Caco-2 (cell line): ENCODE data around the gene ATP6V0D1. TPM values are rescaled to one million over a fixed set of nuclear protein-coding genes. Genes with fewer than 3 reads are reported as not detected.

Source experiments
- BruUV-seq: library from RNA; stranded (reverse); fragments of 400-500 nt; replicated peaks from 2 replicates; lab custom pipeline; 2021; lab: Mats Ljungman, UMichigan
- CTCF ChIA-PET: fragments of 300-600 bp; sonication (Branson Sonifier 250); formaldehyde crosslinking; loops from one replicate; lab custom pipeline; 2022; ENCODE audit warnings: antibody characterized with exemption; lab: Charles Lee
- POLR2A ChIA-PET: fragments of 300-600 bp; sonication (Branson Sonifier 250); formaldehyde crosslinking; loops from one replicate; lab custom pipeline; 2022; ENCODE audit warnings: antibody characterized with exemption; lab: Charles Lee
- DNase-seq, 2 experiments: peaks; one replicate each; pipeline versions ENCODE4 v3.0.0 to v3.0.0-alpha.2; 2020 to 2022
- H3K27me3 ChIP-seq: replicated peaks from 2 replicates; pipeline ENCODE4 v1.6.0; 2011; ENCODE audit warnings: low read length; ENCODE audit not compliant: control insufficient read depth, insufficient read depth
- H3K36me3 ChIP-seq: 2 replicates; pipeline ENCODE4 v1.5.1; 2011; ENCODE audit warnings: low read length; ENCODE audit not compliant: control insufficient read depth, insufficient read depth
- H3K4me1 ChIP-seq: fragments of 250-450 bp; sonication (Bioruptor Pico); 2 replicates; pipeline ENCODE4 v1.5.1; 2020; ENCODE audit warnings: mild to moderate bottlenecking
- H3K4me3 ChIP-seq: 2 replicates; pipeline ENCODE4 v1.5.1; 2011; ENCODE audit warnings: low read depth, mild to moderate bottlenecking, control low read depth, low read length
- H3K9me3 ChIP-seq: fragments of 250-450 bp; sonication (Bioruptor Pico); 2 replicates; pipeline ENCODE4 v1.5.1; 2020; ENCODE audit warnings: mild to moderate bottlenecking, moderate library complexity
- H3K27ac Mint-ChIP-seq: one replicate; pipeline ENCODE4 v1.8.0; 2022; ENCODE audit warnings: mixed read lengths; ENCODE audit not compliant: unreplicated experiment
- H3K27me3 Mint-ChIP-seq: one replicate; pipeline ENCODE4 v1.8.0; 2022; ENCODE audit warnings: mixed read lengths; ENCODE audit not compliant: insufficient read depth, unreplicated experiment
- H3K36me3 Mint-ChIP-seq: one replicate; pipeline ENCODE4 v1.8.0; 2022; ENCODE audit warnings: mild to moderate bottlenecking, mixed read lengths; ENCODE audit not compliant: insufficient read depth, unreplicated experiment
- H3K4me1 Mint-ChIP-seq: one replicate; pipeline ENCODE4 v1.8.0; 2022; ENCODE audit warnings: low read depth, mixed read lengths; ENCODE audit not compliant: unreplicated experiment
- H3K4me3 Mint-ChIP-seq: one replicate; pipeline ENCODE4 v1.8.0; 2022; ENCODE audit warnings: mild to moderate bottlenecking, moderate library complexity, mixed read lengths; ENCODE audit not compliant: unreplicated experiment
- H3K9me3 Mint-ChIP-seq: one replicate; pipeline ENCODE4 v1.8.0; 2022; ENCODE audit warnings: mixed read lengths; ENCODE audit not compliant: unreplicated experiment
- intact Hi-C: fragments of 100-400 bp; cut with micrococcal nuclease; formaldehyde crosslinking; loops from one replicate; pipeline ENCODE4 v1.10.0; 2022; ENCODE audit not compliant: unreplicated experiment
- total RNA-seq: library from RNA; stranded (reverse); gene quantifications from 2 replicates; pipeline ENCODE4 v1.2.3, GENCODE V29; 2022
- TF ChIP-seq, protein P1 (sequence below), 2 experiments: fragments of 200-600 bp in 1 of 2; IDR thresholded peaks; 1 replicate in 1 of 2; 2 replicates in 1 of 2; pipeline versions ENCODE4 v1.5.1 to v1.8.0; 2011 to 2022; ENCODE audit warnings: antibody characterized with exemption in 1 of 2, control low read depth in 1 of 2, inconsistent platforms in 1 of 2, low read depth in 1 of 2, low read length in 1 of 2, mild to moderate bottlenecking in 1 of 2, moderate library complexity in 1 of 2; ENCODE audit not compliant: insufficient read depth in 1 of 2, severe bottlenecking in 1 of 2, unreplicated experiment in 1 of 2

ATP6V0D1 gene
- total RNA-seq, 1 experiment from 2014 or later = 110 TPM

DNA sequence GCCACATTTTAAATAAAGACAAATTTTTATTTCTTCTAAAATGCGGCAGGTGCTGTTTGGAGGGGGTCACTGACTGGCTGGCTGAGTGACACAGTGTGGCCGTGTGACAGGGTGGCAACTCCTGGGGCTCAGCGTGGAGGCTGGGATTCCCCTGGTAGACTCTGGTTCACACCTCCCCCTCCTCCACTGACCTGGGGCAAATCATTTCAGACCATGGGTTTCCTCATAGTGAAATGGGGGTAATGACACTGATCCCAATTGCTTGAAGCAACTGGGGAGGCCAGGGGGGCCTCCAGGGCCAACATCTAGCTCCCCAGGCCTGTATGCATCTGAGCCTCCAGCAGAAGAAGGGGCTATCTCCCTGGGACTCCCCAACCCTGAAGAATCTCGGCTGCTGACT is 43.4 kb downstream of the ATP6V0D1 start:
- no peak for DNase-seq
- no peaks in the 10 kb centered on the region for H3K27me3 ChIP-seq
- no TSS peak for BruUV-seq
- TF ChIP-seq, protein P1, sequence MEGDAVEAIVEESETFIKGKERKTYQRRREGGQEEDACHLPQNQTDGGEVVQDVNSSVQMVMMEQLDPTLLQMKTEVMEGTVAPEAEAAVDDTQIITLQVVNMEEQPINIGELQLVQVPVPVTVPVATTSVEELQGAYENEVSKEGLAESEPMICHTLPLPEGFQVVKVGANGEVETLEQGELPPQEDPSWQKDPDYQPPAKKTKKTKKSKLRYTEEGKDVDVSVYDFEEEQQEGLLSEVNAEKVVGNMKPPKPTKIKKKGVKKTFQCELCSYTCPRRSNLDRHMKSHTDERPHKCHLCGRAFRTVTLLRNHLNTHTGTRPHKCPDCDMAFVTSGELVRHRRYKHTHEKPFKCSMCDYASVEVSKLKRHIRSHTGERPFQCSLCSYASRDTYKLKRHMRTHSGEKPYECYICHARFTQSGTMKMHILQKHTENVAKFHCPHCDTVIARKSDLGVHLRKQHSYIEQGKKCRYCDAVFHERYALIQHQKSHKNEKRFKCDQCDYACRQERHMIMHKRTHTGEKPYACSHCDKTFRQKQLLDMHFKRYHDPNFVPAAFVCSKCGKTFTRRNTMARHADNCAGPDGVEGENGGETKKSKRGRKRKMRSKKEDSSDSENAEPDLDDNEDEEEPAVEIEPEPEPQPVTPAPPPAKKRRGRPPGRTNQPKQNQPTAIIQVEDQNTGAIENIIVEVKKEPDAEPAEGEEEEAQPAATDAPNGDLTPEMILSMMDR (IDR thresholded peaks at IDR 0.05; ENCODE audit: insufficient read depth in 1 of 2, low read depth in 1 of 2, low read length in 1 of 2, severe bottlenecking in 1 of 2, unreplicated experiment in 1 of 2) = no peak
- CTCF ChIA-PET = no interaction called here
- H3K4me3 ChIP-seq = no peak overlapping the region
- intact Hi-C loops = no loop called here
- no peaks in the 10 kb centered on the region for H3K27me3 Mint-ChIP-seq
- H3K36me3 Mint-ChIP-seq = peaks cover 16% of the 10 kb centered on the region
- no peaks in the 10 kb centered on the region for H3K4me1 Mint-ChIP-seq
- no peak overlapping the region for H3K4me3 Mint-ChIP-seq
- no peaks in the 10 kb centered on the region for H3K4me1 ChIP-seq
- H3K9me3 ChIP-seq = no peaks in the 10 kb centered on the region
- POLR2A ChIA-PET = no interaction called here
- H3K9me3 Mint-ChIP-seq = no peaks in the 10 kb centered on the region
- peaks cover 5% of the 10 kb centered on the region for H3K36me3 ChIP-seq
- H3K27ac Mint-ChIP-seq = no peak overlapping the region

DNA sequence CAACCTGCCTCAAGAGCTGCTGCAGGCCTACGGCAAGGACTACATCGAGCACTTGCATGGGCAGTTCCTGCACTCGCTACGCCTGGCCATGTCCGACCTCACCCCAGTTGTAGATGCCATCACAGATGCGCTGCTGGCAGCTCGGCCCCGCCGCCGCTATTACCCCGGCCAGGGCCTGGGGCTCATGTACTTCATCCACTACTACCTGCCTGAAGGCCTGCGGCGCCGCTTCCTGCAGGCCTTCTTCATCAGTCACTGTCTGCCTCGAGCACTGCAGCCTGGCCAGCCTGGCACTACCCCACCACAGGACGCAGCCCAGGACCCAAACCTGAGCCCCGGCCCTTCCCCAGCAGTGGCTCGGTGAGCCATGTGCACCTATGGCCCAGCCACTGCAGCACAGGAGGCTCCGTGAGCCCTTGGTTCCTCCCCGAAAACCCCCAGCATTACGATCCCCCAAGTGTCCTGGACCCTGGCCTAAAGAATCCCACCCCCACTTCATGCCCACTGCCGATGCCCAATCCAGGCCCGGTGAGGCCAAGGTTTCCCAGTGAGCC is 44.2 kb downstream of the ATP6V0D1 start:
- H3K4me1 ChIP-seq = peaks cover 2% of the 10 kb centered on the region; the same call in 1 of the 2 replicates
- no peaks in the 10 kb centered on the region for H3K4me1 Mint-ChIP-seq
- H3K4me3 Mint-ChIP-seq = no peak overlapping the region
- no peak overlapping the region for H3K27ac Mint-ChIP-seq
- BruUV-seq = no TSS peak
- ChIA-PET CTCF (no interaction called here), POLR2A (no interaction called here)
- H3K27me3 ChIP-seq = no peaks in the 10 kb centered on the region
- intact Hi-C loops = no loop called here
- H3K4me3 ChIP-seq = no peak overlapping the region
- peaks cover 16% of the 10 kb centered on the region for H3K36me3 Mint-ChIP-seq
- TF ChIP-seq, protein P1 (IDR thresholded peaks at IDR 0.05; ENCODE audit: insufficient read depth in 1 of 2, low read depth in 1 of 2, low read length in 1 of 2, severe bottlenecking in 1 of 2, unreplicated experiment in 1 of 2) = no peak
- H3K9me3 ChIP-seq = no peaks in the 10 kb centered on the region
- peaks cover 5% of the 10 kb centered on the region for H3K36me3 ChIP-seq
- no peaks in the 10 kb centered on the region for H3K27me3 Mint-ChIP-seq
- no peaks in the 10 kb centered on the region for H3K9me3 Mint-ChIP-seq
- DNase-seq = no peak

DNA sequence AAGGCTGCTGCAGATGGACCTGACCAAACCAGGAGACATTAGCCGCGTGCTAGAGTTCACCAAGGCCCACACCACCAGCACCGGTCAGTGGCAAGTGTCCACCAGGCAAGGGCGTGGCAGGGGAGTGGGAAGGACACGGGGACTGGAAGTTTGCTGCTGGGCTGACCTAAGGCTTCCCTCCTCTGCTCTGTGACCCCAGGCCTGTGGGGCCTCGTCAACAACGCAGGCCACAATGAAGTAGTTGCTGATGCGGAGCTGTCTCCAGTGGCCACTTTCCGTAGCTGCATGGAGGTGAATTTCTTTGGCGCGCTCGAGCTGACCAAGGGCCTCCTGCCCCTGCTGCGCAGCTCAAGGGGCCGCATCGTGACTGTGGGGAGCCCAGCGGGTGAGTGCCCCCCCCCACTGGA is 45.2 kb downstream of the ATP6V0D1 start:
- ChIA-PET CTCF (interaction anchor here (0.6 to 0.9 kb wide), 3 partner anchors 15 to 109 kb away, joined by 3 read pairs; partner anchors contain the start of gene TPPP3), POLR2A (no interaction called here)
- intact Hi-C loops = no loop called here
- Histone ChIP-seq H3K4me3 (no peak overlapping the region), H3K36me3 (peaks cover 5% of the 10 kb centered on the region), H3K4me1 (peaks cover 7% of the 10 kb centered on the region; the same call in 1 of the 2 replicates), H3K27me3 (no peaks in the 10 kb centered on the region), H3K9me3 (no peaks in the 10 kb centered on the region)
- TF ChIP-seq, protein P1 (IDR thresholded peaks at IDR 0.05; ENCODE audit: insufficient read depth in 1 of 2, low read depth in 1 of 2, low read length in 1 of 2, severe bottlenecking in 1 of 2, unreplicated experiment in 1 of 2) = no peak
- BruUV-seq = no TSS peak
- Mint-ChIP-seq H3K4me3 (no peak overlapping the region), H3K27me3 (no peaks in the 10 kb centered on the region), H3K4me1 (no peaks in the 10 kb centered on the region), H3K27ac (no peak overlapping the region), H3K36me3 (peaks cover 16% of the 10 kb centered on the region), H3K9me3 (no peaks in the 10 kb centered on the region)
- DNase-seq = no peak
